Measurements from ENCODE around the gene TRAPPC8.

GRCh38 chr18:31950583-31950982 lies 7.7 kb upstream of the TRAPPC8 start:
- no peak for TF ChIP-seq CTCF (IDR thresholded peaks at IDR 0.05; ENCODE audit: insufficient read depth, low read depth, low read length)
- no peak for TF ChIP-seq EZH2 (IDR thresholded peaks at IDR 0.05; ENCODE audit: insufficient read depth, low read length)
